Prostate gland (tissue), 2 donors: ENCODE results near the gene RASGRP4.
"Not testable (repeated sequence)": the region's sequence is repeated elsewhere in the genome, so short reads cannot be mapped to it uniquely, and the experiment has no call there.

Experiments used
- POLR2AphosphoS5 ChIP-seq: sonication (generic); formaldehyde crosslinking; IDR thresholded peaks from one replicate; pipeline ENCODE4 v1.6.1; 2017; ENCODE audit warnings: antibody characterized with exemption
- TF ChIP-seq, protein P1 (sequence below), 4 experiments: fragments of 200-600 bp in 2 of 4; fragments of 450-650 bp in 2 of 4; sonication (generic) in 2 of 4; IDR thresholded peaks; 1 replicate in 3 of 4; 2 replicates in 1 of 4; pipeline ENCODE4 v1.5.1; 2016 to 2019; ENCODE audit warnings: antibody characterized with exemption in 4 of 4, mild to moderate bottlenecking in 2 of 4, moderate library complexity in 2 of 4

DNA sequence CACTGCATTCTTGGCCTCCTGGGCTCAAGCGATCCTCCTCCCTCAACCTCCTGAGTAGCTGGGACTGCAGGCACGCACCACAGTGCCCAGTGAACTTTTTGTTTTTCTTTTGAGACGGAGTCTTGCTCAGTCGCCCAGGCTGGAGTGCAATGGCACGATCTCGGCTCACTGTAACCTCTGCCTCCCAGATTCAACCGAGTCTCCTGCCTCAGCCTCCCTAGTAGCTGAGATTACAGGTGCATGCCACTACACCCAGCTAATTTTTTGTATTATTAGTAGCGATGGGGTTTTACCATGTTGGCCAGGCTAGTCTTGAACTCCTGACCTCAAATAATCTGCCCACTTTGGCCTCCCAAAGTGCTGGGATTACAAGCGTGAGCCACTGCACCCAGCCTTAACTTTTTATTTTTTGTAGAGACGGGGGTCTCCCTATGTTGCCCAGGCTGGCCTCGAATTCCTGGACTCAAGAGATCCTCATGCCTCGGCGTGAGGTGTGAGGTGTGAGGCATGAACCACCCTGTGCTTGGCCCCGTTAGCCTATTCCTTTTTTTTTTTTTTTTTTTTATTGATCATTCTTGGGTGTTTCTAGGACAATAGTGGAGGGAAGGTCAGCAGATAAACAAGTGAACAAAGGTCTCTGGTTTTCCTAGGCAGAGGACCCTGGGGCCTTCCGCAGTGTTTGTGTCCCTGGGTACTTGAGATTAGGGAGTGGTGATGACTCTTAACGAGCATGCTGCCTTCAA, 62.9 kb downstream of the RASGRP4 start:
- TF ChIP-seq, protein P1, sequence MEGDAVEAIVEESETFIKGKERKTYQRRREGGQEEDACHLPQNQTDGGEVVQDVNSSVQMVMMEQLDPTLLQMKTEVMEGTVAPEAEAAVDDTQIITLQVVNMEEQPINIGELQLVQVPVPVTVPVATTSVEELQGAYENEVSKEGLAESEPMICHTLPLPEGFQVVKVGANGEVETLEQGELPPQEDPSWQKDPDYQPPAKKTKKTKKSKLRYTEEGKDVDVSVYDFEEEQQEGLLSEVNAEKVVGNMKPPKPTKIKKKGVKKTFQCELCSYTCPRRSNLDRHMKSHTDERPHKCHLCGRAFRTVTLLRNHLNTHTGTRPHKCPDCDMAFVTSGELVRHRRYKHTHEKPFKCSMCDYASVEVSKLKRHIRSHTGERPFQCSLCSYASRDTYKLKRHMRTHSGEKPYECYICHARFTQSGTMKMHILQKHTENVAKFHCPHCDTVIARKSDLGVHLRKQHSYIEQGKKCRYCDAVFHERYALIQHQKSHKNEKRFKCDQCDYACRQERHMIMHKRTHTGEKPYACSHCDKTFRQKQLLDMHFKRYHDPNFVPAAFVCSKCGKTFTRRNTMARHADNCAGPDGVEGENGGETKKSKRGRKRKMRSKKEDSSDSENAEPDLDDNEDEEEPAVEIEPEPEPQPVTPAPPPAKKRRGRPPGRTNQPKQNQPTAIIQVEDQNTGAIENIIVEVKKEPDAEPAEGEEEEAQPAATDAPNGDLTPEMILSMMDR (IDR thresholded peaks at IDR 0.05), result not testable (repeated sequence)
- not testable (repeated sequence) for TF ChIP-seq POLR2AphosphoS5
